Fibroblast of peridontal ligament (primary cell): ENCODE data around the gene KCNQ4.

ENCODE experiments used
- DNase-seq: peaks from one replicate; pipeline ENCODE4 v3.0.0-alpha.2; 2010; ENCODE audit errors: extremely low read depth

KCNQ4 gene

DNA sequence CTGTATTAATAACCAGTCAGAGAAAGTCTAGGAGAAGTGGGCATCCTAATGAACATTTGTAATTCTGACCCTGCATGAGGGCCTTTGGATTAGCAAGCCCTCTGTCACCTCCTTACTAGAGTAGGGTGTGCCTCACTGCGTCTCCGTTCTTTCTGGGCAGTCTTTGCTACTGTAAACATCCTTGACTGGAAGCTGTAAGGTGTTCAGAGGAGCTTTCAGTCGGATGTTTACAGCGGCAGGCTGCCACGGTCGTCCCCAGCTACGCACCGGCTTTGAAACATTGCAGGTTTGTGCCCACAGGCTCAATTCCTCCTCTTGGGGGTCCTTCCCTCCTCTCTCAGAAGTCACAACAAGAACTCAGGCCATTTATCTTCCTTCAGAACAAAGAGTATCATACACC is 29.4 kb upstream of the KCNQ4 start:
- no peak for DNase-seq

DNA sequence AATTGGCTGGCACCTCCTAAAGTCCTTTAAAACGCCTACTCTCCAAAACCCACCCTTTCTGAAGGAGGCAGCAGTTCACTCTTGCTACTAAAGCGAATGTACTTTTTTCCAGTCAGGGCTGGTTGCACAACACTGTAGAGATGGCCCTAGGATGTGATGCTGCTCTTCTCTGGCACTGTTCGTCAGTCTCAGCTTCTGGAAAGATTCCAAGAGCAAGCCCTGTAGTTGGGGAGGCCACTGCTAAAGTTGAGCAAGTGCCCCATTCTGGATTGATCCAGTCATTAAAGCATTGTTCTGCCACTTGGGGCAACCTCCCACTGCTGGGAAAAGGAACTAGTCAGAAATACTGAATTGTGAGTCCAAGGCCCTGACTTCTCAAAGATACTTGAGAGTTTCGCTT is 28.5 kb upstream of the KCNQ4 start:
- no peak for DNase-seq

- no peak for DNase-seq
Measured at GRCh38 chr1:40756523-40756922, 27.1 kb upstream of the KCNQ4 start.

DNA sequence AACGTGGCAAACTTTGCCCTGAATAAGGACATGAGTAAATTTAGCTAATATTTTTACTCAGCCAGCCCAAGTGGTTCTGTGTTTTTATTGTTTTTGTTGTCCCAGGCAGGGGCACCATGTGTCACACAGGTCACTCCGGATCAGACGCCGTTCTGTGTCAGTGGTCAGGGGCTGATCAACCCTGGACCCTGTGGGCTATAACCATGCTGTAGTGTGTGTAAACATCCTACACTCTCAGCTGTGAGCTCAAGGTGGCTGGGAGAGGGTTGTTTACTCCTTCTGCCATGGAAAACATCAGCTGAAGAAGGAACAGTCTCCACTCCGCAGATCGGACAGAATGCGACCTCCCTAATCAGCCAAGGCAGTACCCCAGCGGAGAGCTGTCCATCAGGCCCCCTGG is 26.5 kb upstream of the KCNQ4 start:
- DNase-seq, result no peak

- no peak for DNase-seq
Measured at GRCh38 chr1:40758004-40758403, 25.6 kb upstream of the KCNQ4 start.

DNA sequence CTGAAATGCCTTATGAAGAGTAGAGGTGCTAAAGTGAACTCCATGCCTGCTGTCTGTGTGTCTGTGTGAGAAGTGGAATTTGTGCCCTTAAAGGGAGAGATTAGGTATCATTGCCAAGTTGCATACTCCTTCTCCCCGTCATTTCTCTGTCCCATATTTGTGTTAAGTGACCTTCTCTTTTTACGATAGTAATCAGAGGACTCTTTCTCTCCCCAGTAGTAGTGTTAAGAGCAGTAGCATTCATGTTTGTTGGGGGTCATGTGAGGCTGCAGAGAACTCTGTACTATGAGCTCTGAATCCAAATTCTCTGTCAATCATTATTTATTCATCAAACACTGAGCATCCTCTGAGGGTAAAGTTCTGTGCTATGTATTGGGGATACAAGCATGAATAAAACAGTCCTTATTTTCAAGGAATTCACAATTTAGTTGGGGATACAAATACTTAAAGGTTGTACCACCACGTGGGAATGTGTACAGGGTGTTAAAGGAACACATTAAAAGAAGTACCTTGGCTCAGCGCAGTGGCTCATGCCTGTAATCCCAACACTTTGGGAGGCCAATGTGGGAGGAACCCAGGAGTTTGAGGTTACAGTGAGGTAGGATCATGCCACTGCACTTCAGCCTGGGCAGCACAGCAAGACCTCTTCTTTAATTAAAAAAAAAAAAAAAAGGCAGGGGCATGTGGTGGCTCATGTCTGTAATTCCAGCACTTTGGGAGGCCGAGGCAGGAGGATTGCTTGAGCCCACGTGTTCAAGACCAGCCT is 24.8 kb upstream of the KCNQ4 start:
- DNase-seq, result no peak

GRCh38 chr1:40760984-40761383 is 22.6 kb upstream of the KCNQ4 start:
- peak; percentile 61 for DNase-seq

- no peak for DNase-seq
Measured at GRCh38 chr1:40762144-40762923, 21.3 kb upstream of the KCNQ4 start.

DNA sequence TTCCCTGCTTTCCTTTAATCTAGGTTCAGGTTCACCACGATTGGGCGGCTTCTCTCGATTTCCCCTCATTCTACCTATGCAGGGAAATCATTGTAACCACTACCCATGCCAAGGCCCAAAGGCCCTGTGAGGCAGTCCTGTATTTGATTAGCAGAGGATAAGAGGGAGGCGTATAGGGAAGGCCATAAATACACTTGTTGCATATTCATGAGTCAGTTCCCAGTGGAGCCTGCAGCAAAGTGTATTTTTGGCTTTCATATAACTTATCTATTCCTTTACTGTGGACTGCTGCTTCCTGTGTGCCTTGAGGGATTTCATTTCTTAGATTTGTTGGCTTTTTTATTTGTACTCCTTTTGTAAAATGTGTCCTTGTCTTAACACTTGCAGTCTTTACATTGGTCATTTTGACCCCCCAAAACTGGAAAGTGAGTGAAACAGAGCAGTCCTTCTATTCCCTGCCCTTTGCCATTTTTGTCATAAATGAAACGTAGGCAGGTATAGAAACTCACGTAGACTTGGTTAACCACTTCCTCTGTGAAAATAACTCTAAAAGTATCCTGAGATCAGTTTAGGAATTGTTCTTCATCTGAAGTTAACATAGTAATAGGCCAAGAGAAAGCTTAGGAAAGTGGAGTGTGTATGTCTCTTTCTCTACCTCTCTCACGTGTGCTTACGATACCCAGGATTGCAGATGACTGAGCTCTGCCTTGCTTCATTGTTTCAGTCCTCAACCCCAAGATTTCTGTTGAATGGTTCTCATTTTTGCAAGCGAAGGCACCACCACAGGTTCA is 19.6 kb upstream of the KCNQ4 start:
- DNase-seq, result peak; percentile 38

GRCh38 chr1:40764981-40765380 is 18.6 kb upstream of the KCNQ4 start:
- DNase-seq, result no peak

- DNase-seq, result no peak
Measured at GRCh38 chr1:40766017-40766416, 17.6 kb upstream of the KCNQ4 start.

GRCh38 chr1:40766560-40766959 is 17.0 kb upstream of the KCNQ4 start:
- DNase-seq, result no peak

- no peak for DNase-seq
Measured at GRCh38 chr1:40768146-40768990, 15.2 kb upstream of the KCNQ4 start.

- no peak for DNase-seq
Measured at GRCh38 chr1:40769815-40770214, 13.8 kb upstream of the KCNQ4 start.

DNA sequence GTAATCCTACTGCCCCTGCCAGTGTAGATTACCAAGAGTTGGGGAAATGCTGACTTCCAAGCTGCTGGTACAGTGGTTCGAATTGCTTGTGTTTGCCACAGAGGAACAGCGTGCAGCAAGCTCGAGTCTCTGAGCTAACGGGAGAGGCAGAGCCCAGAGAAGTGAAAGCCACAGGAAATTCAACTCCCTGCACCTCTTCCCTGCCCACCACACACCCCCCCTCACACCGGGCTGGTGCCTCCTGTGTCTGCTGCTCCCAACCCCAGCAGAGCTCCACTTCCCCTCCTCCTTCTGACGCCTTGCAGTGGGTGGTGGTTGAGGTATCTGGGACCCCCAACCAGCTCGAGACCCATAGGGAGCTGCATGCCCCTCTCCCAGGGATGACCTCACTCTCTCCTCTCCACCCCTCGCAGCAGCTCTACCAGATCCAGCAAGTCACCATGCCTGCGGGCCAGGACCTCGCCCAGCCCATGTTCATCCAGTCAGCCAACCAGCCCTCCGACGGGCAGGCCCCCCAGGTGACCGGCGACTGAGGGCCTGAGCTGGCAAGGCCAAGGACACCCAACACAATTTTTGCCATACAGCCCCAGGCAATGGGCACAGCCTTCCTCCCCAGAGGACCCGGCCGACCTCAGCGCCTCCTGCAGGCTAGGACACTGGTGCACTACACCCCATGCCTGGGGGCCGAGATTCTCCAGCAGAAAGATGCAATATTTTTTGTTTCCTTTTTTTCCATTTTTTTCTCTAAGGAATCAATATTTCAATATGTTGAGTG is 13.1 kb upstream of the KCNQ4 start:
- no peak for DNase-seq

GRCh38 chr1:40772146-40772955 is 11.2 kb upstream of the KCNQ4 start:
- DNase-seq, result peak; percentile 57

GRCh38 chr1:40773748-40774265 is 9.8 kb upstream of the KCNQ4 start:
- no peak for DNase-seq

DNA sequence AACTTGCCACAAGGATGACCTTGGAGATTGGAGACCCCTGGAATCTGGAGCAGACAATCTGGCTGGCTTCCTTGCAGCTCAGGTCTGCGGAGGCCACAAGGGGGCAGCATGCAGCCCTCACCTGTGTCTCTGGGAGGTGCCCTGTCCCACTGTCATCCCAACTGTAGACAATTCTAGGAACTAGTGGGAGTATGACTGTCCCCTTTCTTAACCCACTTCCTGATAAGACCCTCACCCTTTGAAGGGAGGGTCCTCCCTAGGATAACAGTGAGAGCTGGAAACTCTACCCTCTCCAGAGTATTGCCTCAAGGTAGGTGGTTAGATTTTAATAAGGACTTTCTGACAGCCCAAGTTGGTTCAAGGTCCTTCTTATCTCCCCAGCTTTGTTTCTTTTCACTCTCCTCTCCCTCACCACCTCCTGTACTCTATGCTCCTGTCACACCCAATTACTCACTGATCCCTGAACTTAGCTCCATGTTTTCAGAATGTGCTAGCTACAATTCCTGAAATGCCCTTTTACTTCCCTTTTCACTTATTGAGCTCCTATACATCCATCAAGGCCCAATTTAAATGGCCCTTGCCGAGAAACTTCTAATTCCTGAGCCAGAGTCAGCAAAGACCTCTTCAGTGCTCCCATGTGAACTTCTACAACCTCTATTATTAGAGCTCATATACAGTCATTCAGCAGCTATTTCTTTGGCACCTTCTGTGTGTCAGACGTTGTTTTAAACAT is 9.2 kb upstream of the KCNQ4 start:
- DNase-seq, result no peak
